Omental fat pad (tissue), 4 donors: ENCODE results near the gene MYOCOS. TPM values are rescaled to one million over a fixed set of nuclear protein-coding genes. Genes with fewer than 3 reads are reported as not detected.

ENCODE experiments used
- ATAC-seq: fragments of 150-250 bp; one replicate; pipeline ENCODE4 v1.9.1; 2016; ENCODE audit warnings: mild to moderate bottlenecking, moderate library complexity; ENCODE audit not compliant: low FRiP score
- DNase-seq: peaks from one replicate; pipeline ENCODE4 v3.0.0-alpha.2; 2019; ENCODE audit warnings: low spot score
- total RNA-seq, 4 donors: library from RNA; depleted of rRNA; stranded (reverse); fragments of >200 nt; gene quantifications; one replicate each; pipeline ENCODE4 v1.1.0, GENCODE V29; 2016
- TF ChIP-seq, protein P1 (sequence below), 3 donors: fragments of 450-650 bp; IDR thresholded peaks; one replicate each; pipeline ENCODE4 v1.5.1; 2016 to 2017; ENCODE audit warnings: antibody characterized with exemption in 3 of 3, mild to moderate bottlenecking in 3 of 3, moderate library complexity in 2 of 3

Gene MYOCOS
- total RNA-seq, 4 donors from 2014 or later = not detected

DNA sequence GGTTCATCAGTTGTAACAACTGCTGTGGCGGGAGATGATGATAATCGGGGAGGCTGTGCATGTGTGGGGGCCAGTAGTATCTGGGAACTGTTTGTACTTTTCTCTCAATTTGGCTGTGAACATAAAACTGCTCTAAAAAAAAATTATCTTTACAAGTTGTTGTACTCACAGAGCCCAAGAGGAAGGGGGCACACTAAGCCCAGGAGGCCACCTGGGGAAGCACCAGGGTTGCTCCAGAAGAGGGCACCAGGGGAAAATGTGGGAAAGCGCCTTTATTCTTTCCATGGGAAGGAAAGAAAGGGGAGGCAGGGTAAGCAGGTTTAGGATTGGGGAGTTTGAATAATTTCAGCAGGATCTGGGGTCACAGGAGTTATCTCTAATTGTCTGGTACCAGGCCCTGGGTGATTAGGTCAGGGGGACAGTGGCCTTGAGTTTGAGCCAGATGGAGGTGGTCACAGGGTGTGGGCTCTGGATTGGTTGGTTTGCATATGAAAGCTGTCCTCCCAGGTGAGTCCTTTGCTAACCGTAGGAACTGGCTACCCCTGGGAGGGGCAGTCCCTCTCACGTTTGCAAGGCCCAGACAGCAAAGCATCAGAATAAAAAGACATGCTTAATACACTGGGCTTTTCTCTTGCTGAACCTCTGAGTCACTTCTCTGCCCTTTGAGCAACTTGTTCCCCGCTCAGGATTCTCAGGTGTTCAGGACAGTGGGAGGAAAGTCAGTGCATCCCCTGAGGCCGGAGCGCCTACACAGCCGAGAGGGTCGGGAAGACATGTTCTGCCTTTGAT, 19.2 kb downstream of the MYOCOS start:
- DNase-seq = no peak
- no peak for ATAC-seq
- TF ChIP-seq, protein P1, sequence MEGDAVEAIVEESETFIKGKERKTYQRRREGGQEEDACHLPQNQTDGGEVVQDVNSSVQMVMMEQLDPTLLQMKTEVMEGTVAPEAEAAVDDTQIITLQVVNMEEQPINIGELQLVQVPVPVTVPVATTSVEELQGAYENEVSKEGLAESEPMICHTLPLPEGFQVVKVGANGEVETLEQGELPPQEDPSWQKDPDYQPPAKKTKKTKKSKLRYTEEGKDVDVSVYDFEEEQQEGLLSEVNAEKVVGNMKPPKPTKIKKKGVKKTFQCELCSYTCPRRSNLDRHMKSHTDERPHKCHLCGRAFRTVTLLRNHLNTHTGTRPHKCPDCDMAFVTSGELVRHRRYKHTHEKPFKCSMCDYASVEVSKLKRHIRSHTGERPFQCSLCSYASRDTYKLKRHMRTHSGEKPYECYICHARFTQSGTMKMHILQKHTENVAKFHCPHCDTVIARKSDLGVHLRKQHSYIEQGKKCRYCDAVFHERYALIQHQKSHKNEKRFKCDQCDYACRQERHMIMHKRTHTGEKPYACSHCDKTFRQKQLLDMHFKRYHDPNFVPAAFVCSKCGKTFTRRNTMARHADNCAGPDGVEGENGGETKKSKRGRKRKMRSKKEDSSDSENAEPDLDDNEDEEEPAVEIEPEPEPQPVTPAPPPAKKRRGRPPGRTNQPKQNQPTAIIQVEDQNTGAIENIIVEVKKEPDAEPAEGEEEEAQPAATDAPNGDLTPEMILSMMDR (IDR thresholded peaks at IDR 0.05) = no peak

DNA sequence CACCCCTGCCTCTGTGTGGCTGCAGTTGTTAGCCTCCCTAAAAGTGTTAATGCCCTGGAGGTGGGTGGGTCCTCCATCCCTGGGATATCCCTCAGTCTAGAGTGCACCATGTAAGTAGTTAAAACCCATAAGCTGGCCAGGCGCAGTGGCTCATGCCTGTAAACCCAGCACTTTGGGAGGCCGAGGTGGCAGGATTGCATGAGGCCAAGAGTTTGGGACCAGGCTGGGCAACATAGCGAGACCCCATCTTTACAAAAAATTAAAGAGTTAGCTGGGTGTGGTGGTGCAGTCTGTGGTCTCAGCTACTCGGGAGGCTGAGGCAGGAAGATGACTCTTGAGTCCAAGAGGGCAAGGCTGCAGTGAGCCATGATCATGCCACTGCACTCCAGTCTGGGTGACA, 20.2 kb downstream of the MYOCOS start:
- no peak for ATAC-seq
- TF ChIP-seq, protein P1 (IDR thresholded peaks at IDR 0.05) = no peak
- no peak for DNase-seq

DNA sequence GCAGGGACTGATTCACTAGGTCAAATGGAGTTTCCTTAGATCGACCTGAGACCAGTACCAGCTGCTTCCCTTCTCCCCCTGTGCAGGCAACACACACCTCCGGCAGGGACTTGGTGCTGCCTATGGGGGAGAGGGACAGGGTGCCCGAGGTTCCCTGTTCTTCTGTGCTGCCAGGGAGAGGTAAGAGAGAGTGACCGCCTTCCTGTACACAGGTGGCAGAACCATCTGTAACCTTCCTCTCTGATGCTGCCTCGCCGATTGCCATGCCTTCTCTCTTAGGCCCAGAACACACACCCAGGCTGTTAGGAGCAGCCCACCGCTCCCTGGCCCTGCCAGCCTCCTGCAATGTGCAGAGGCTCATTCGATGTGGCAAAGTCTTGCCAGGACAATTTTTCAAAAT, 21.1 kb downstream of the MYOCOS start:
- DNase-seq = no peak
- TF ChIP-seq, protein P1 (IDR thresholded peaks at IDR 0.05) = no peak

DNA sequence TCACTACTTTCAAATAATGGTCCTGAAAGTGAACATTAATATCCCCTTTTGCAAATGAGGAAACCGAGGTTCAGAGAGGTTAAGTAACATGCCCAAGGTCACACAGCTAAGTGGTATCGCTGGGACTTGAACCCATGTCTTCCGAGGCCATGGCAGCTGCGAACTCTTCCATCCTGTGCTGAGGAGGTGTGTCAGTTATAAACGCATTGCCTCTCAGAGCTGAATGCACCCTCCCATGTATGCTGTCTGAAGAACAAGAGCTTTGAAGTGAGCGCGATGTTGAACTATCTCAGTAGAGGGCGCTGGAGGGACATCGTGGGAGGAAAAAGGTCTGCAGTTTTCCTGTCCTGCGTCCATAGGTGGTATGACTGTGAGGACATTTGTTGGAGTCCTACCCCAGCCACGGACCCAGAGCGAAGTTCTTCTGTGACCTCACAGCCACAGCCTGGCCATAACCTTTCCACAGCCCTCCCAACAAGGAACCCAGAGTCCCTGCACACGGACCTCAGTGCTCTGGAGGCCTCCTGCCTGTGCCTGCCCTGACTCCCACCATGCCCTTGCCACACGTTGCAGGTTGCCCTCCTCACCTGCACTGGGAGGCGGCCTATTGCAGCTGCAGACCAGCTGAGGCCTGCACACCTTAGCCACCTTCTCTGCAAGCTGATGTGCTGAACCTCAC, 22.9 kb downstream of the MYOCOS start:
- DNase-seq = peak; percentile 48
- ATAC-seq = peak; percentile 79
- TF ChIP-seq, protein P1 (IDR thresholded peaks at IDR 0.05) = no peak

More for the DNA sequence above, 21.1 kb downstream of the MYOCOS start:
- ATAC-seq = no peak

DNA sequence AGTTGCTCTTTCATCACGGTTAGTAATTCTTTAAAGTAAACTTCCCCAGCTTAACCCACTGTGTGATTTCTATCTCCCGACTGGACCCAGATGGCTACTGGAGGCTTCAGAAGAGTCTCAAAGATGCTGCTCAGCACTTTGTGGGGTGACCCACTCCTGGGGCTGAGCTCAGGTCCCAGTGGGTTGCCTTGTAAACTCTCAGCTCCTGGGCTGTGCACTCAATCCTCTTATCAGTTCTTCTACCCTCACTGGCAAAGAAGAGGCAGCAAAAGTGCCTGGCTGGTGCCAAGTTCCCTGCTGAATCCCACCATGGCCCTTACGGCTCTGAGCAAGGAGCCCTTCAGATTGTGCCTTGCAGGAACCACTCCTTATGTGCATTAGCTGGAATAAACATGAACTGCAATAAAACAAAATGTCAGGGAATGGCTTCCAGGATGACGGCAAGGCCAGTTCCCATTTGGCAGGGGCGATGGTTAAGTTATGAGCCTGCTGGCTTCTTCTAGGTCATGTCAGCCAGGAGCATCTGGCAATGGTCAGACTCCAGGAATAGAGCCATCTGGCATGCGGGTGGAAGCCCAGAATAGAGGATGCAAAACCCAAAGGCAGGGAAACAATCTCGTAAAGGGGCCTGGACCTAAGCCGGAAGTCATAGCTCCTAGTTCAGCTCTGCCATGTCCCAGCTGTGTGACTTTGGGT, 23.7 kb downstream of the MYOCOS start:
- TF ChIP-seq, protein P1 (IDR thresholded peaks at IDR 0.05) = no peak
- ATAC-seq (no peak), DNase-seq (no peak)

DNA sequence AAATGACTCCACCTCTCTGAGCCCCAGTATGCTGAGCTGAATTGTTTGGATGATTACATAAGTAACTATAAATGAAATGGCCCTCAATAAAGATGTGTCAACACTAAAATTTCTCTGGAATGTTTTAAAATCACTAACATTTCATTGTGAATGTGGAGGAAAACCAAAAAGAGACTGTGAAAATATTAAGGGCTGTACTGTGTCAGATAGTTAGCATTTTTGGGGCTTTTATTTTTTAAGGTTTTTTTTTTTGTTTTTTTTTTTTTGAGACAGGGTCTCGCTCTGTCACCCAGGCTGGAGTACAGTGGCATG, 24.2 kb downstream of the MYOCOS start:
- TF ChIP-seq, protein P1 (IDR thresholded peaks at IDR 0.05) = no peak
- DNase-seq (no peak), ATAC-seq (no peak)
